HG03521 (cell line): ENCODE results near the gene DRD4.
"Not testable (repeated sequence)": the region's sequence is repeated elsewhere in the genome, so short reads cannot be mapped to it uniquely, and the experiment has no call there.

ENCODE experiments used
- ATAC-seq: cut with Tn5 transposase; IDR thresholded peaks from one replicate; pipeline ENCODE4 v1.9.1; 2021; ENCODE audit warnings: mild to moderate bottlenecking, moderate library complexity; ENCODE audit not compliant: unreplicated experiment

DRD4 gene

DNA sequence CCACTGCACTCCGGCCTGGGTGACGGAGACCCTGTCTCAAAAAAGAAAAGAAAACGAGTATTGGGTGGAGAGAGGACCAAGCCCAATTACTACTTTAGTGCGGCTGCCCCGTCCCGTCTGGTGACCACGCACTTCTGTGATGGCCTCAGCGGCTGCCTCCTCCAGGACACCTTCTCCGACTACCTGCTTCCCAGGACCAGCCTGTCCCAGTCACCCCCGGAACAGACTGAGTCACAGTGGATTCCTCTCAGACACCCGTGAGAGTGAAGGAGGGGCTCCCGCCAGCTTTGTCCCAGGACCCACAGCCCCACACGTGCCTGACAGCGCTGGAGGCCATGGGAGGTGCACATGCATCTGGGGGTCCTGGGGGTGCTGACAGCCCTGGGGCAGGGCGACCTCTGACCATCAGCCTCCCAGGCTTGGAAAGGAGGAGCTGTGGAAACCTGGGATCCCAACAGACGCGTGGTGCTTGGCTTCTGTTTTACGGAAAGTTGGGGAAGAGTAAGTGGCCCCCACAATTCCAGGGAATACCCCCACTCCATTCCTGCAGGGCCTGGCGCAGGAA lies 4.8 kb downstream of the DRD4 start:
- ATAC-seq, result no peak

DNA sequence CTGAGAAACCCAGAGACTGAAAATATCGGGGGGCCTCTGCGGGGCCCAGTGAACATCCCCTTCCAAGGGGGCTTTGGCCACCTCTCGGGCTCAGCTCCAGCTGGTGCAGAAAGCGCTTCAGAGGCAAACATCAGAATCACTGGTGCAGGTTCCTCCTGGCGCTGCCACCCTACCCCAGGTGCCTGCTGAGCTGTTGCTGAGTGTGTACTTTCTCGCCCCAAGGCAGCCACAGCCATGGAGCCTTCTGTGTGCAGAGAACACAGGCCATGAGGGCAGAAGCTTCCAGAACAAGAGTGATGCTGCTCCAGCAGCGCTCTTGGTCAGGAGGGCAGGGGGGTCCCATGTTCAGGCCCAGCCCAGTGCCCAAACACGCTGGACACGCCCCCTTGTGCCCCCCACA lies 6.3 kb downstream of the DRD4 start:
- no peak for ATAC-seq

DNA sequence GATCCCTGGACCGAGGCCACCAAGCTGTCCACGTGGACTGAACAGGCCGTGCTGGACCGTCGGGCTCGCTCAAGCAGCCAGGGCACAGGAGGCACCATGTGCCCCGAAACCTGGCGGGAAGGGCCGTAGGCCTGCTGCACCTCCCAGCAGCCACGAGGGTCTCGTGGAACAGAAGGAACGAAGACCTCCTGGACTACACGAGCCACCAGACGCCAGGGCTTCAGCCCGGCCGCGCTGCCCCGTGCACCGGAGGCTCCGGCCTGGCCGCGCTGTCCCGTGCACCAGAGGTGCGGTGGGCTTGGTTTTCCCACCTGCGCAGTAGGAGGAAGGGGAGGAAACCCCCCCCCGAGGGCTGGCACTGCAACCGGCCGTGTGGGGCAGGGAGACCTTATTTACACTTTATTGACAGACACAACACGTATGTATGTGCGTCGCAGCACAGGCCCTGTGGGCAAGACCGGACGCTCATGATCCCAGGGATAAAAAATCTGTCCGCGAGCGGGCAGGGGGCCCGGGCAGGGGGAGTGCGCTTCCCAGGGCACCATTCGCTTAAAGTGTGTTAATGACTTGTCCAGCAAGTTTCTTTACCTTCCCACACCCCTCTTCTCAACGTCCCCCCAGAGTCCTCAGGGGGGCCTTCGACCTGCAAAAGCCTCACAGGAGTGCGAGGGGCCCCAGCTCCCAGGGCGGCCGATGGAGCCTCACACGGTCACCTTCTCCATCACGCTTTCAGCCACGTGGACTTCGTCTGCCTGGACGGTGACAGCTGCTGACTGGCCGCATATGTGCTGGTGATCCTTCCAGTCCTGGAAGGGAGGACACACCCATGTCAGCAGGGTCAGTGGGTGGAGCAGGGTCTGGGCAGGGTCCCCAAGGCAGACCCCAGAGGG lies 7.0 kb downstream of the DRD4 start:
- no peak for ATAC-seq

DNA sequence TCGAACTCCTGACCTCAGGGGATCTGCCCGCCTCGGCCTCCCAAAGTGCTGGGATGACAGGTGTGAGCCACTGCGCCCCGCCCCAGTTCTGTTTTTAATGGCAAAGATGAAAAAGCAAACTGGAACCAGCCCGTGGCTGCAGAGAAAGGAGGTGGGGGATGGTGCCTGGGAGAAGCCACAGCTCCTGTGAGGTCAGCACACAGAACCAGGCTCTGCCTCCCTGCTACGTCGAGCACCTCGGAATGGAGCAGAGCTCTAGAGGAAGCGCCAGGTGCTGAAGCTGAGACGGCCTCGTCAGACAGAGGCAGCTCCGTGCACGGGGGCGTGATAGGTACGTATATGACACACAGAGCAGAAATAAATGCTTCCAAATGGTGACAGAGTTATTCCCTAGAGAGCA lies 8.5 kb downstream of the DRD4 start:
- no peak for ATAC-seq

DNA sequence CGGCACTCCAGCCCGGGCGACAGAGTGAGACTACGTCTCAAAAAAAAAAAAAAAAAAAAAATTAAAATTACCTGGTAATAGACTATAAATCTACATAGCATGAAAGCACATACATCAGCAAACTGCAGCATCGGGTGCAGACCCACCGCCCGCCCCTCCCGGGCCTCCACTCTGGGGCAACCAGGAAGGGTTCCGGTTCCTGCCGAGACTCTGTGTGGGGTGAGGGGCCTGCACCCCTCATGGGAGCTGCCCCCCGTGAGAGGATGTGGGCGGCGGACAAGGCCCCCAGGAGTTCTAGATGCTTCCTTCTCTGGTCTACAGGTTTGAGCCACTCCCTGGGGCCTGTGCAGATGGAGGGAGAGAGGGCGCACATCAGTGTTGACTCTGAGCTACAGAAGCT lies 9.1 kb downstream of the DRD4 start:
- ATAC-seq, result no peak

DNA sequence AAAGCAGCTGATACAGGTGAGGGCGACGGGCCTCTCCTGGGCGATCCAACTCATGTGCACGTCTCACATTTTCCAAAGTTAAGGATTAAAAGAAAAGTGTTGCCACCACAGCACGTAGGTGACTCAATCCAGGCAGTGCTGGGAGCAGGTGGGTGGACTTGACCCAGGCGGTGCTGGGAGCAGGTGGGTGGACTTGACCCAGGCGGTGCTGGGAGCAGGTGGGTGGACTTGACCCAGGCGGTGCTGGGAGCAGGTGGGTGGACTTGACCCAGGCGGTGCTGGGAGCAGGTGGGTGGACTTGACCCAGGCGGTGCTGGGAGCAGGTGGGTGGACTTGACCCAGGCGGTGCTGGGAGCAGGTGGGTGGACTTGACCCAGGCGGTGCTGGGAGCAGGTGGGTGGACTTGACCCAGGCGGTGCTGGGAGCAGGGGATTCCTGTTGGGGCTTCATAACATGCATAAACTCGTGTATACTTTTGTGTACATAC lies 10.6 kb downstream of the DRD4 start:
- ATAC-seq, result not testable (repeated sequence)

DNA sequence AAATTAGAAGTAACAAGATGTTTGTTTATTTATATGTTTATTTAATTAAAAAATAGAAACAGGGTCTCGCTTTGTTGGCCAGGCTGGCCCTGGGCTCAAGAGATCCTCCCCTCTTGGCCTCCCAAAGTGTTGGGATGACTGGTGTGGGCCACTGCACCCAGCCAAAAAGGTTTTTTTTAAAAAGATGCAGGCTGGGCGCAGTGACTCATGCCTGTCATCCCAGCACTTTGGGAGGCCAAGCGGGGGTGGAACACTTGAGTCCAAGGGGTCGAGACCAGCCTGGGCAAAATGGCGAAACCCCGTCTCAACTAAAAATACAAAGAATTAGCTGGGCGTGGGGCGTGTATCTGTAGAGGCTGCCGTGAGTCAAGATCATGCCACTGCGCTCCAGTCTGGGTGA lies 13.4 kb downstream of the DRD4 start:
- ATAC-seq, result no peak

DNA sequence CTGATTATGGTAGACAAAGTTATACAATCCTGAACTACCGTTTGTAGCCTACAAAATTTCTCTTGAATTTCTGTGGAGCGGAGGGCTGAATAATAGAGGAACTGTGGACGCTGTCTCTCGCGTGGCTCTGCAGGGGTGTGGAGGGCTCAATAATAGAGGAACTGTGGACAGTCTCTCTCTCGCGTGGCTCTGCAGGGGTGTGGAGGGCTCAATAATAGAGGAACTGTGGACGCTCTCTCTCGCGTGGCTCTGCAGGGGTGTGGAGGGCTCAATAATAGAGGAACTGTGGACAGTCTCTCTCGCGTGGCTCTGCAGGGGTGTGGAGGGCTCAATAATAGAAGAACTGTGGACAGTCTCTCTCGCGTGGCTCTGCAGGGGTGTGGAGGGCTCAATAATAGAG lies 16.1 kb downstream of the DRD4 start:
- not testable (repeated sequence) for ATAC-seq

DNA sequence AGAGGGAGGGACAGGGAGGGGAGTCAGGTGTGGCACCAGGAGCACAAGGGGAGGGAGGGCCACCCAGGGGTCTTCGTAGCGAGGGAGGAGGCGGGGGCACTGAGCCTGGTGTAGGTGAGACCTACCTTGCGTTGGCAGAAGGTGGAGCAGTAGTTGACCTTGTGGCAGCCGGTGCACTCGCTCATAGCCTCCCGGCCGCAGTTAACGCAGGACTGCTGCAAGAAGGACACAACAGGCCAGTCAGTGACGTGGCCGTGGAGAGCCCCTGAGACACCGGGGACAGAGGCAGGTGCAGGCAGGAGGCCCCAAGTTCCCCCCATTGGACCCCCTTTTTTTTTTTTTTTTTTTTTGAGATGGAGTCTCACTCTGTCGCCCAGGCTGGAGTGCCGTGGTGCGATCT lies 16.8 kb downstream of the DRD4 start:
- ATAC-seq, result no peak

DNA sequence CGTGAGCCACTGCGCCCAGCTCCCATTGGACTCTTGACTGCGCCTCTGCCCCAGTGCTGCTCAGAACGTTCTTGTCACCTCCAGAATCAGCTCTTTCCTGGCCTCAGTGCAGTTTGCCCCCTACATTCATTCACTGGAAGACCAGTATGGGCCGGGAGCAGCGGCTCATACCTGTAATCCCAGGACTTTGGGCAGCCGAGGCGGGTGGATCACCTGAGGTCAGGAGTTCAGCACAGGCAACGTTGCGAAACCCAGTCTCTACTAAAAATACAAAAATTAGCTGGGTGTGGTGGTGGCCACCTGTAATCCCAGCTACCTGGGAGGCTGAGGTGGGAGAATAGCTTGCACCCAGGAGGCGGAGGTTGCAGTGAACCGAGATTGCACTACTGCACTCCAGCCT lies 17.4 kb downstream of the DRD4 start:
- ATAC-seq, result not testable (repeated sequence)

DNA sequence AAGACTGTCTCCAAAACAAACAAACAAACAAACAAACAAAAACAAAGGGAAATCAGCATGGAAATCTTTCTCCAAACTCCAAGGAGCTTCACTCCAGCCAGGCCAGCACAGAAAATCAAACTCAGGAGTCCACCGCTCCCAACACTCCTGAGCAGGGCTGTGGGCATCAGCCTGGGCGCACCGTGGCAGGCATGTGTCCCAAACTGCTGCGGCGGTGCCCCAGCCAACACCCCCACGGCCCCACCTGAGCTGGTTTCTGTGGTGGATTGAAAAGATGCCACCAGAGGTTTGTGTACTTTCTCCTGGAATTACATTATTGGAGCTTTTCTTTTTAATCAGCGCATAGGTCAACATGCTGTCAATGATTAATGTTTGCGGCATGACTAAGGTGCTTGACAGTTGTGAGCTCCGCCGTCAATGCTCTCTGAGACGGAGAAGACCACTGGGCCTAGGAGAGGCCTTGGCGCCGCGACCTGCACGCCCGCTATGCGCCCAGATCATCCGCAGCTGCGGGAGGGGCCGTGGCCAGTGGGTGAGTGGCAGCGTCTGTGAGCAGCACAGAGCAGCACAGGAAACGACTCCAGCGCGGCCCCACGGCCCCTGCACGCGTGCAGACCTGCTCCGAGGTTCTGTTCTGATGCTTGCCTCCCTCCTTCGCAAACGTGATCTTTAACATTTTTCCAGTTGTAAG lies 18.1 kb downstream of the DRD4 start:
- ATAC-seq, result no peak

DNA sequence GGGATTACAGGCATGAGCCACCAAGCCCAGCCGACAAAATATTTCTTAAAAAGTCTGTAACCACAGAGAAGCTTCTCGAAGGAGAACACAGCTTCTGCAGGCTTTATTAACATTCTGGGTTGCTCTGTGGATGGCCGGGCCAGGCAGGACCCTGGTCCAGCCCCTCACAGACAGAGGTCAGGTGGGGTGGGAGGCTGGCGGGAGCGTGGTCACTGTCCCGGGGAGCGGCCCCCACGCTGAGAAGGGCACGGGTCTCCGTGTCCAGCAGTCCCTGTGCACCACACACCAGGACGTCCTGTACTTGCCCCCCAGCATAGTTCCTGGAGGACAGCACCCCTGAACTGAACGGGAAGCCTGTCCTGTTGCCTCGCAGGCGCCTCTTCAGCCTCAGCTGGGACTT lies 19.4 kb downstream of the DRD4 start:
- ATAC-seq, result no peak

DNA sequence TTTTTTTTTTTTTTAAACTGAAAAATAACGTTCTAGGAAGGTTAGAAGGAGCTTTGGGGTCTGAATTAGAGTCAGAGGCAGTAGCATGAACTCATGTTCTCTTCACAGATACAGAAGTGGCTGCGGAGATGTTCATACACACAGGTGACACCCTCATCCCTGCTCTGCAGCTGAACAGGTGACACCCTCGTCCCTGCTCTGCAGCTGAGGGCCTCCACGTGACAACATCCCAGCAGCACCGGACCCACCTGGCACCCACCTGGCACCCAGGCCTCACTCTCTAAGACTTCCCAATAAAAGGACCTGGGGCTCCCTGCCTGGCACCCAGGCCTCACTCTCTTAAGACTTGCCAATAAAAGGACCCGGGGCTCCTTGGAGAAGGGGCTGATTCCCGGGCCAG lies 19.8 kb downstream of the DRD4 start:
- ATAC-seq, result no peak

DNA sequence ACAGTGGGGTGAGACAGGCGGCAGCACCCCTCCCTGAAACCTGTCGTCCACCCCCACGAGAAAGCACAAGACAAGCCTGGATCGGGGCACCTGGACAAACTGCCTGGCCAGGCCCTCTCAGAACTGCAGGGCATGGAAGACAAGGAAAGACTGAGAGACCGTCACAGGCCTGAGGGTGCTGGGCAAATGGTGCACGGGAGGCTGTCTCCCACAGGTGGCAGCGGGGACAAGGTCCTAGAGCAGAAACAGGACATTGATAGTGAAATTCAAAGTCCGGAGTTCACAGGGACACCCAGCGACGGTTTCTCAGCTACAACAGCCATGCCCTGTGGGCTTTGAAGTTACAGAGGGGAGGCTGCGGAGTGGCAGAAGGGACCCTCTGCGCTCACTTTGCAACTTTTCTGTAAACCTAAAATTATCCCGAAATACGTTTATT lies 20.6 kb downstream of the DRD4 start:
- ATAC-seq, result no peak

DNA sequence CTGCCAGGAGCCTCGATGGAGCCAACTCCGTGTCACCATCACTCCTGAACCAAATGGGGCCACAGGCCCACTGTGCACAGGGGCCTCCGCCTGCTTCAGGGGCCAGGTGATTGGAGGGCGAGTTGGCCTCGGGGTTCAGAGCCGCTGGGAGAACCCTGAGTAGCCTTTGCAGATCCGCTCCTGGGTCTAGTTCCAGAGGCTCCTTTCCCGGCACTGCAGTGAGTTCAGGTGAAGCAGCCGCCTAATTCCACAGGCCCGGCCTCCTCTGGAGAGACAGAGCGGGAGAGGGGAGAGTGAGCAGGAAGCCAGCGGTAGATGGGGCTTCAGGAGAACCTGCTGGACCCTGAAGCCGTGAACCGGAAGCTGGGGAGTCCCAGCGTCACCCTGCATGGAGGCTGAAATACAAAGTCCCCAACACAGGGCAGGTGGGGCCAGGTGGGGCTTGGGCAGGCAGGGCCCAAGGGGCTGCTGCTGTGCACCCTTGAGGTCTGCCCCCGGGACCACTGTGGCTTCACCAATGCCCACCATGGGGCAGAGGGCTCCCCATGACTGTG lies 22.5 kb downstream of the DRD4 start:
- no peak for ATAC-seq

DNA sequence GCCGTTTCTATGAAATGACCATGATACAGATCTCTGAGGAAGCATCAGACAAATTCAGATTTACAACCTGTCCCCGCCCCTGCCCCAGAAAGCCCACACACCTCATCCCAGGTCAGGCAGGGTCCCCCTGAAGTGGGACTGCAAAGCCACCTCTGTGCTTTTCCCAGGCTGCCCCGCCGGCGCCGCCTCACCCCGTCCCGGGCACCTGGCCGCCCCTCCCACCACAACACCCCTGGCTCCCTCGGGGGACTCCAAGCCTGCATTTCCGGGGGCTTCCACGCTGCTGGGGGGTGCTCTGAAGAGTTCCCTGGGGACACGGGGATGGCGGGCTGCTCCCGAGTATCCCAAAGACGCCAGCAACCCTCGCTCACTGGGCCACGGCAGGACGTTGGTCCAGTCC lies 23.2 kb downstream of the DRD4 start:
- ATAC-seq, result no peak

DNA sequence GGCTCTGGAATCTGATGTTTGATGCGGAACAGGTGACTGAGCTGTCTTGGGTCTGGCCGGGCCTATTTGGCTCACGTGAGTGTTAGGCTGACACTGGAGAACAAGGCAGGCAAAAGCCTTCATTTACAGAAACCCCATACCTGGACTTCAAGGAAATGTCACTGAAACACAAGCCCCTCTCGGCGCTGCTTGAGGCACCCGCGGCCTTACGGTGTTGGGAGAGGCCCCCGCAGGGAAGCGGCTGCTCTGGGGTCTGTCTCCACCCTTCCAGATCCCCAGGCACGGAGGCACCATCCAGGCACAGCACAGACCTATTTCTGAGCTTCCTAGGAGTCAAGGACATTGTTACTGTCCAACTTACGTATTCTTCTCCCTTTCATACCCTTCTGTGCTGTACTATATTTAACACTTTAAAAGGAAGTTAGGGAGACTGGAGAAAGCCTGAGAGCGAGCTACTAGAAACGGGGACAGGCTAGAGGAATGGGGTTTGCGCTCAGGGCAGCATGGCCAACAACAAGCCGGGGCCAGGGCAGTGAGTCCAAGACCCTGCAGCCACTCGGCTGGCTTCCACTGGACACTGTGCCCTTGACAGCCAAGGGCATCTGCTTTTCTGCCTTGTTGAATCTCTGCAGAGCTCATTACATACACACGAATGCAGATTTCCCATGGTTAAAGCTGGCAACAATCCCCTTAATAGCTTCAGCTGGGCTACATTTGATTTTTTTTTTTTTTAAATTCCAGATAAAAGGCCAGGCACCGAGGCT lies 23.8 kb downstream of the DRD4 start:
- no peak for ATAC-seq

DNA sequence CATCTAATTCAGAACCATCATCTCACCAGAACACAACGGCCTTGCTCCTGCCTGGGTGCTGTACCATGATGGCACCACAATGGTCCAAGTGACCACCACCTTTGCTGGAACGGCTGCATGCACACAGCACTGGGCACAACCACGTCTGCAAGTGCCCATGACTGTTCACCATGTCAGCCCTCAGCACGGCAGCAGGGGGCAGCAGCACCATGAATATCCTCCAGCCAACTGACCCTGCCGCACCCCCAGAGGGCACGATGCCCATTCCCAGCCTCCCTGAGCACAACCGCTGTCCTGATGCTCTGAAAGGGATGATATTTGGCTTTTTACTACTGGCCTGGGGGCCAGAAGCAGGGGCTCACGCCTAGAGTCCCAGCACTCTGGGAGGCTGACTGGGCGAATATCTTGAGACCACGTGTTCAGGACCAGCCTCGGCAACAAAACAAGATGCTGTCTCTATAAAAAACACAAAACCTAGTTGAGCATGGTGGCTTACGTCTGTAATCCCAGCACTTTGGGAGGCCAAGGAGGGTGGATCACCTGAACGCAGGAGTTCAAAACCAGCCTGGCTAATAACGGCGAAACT lies 25.7 kb downstream of the DRD4 start:
- no peak for ATAC-seq

DNA sequence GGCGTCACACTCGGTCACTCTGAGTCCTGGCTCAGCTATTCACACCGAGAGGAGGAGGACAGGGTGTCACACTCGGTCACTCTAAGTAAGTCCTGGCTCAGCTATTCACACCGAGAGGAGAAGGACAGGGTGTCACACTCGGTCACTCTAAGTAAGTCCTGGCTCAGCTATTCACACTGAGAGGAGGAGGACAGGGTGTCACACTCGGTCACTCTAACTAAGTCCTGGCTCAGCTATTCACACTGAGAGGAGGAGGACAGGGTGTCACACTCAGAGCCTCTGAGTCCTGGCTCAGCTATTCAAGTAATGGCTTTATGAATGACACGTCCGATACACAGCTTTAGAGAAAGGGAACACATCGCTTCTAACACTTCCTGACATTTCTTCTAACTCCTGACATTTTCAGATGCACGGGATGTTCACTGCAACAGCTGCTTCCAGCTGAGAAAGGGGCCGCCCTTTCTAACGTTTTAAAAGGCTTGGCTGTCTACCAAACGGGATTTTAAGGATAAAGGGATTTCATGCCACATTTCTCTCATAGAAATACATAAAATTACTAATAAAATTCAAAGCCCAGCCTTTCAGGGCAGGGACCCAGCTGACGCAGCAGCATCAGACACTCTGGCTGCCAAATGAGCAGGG lies 28.1 kb downstream of the DRD4 start:
- ATAC-seq, result no peak

DNA sequence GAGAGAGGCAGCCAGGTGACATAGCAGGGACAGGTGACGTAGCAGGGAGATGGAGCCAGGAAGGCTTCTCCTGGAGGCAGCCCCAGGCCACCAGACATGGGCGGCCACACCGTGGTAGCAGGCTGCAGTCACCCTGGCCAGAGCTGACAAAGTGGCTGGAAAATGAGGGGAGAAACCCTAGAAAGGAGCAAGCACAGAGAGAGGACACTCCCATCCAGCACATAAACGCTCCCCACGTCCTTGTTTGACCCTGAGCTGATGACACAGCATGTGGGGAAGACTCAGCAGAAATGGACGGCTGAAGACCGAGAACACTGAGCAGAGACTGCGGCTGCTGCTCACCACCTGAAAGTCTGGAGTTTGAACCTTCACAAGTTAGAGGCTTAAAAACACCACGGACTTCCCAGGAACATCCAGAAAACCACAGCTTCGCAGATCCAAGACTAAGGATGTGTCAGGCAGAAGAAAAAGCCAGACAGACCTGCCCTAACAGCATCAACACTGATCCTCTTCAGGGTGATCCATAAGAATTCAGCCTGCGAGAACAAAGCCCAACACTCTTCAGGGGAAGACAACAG lies 28.7 kb downstream of the DRD4 start:
- ATAC-seq, result no peak
